ENCODE results near the gene KIF24. TPM values are rescaled to one million over a fixed set of nuclear protein-coding genes. Genes with fewer than 3 reads are reported as not detected.

The KIF24 gene
- total and polyA plus RNA-seq, 2 of the 4 experiments (the other 2 are of a cell fraction) = 1.4 to 3.0 TPM

DNA sequence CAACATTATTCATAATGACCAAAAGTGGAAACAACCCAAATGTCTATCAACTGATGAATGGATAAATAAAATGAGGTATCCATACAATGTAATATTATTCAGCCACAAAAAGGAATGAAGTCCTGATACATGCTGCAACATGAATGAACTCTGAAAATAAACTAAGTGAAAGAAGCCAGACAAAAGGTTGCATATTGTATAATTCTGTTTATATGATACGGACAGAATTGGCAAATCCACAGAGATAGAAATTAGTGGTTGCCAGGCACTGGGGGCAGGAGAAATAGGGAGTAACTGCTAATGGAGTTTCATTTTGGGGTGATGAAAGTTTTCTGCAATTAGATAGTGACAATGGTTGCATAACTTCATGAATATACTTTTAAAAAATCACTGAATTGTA lies 47.0 kb downstream of the KIF24 start:
- 50% methylated on average over 1 of the region's 1 CpG; no CpG with 5 or more reads in 1 of the 2 experiments for WGBS, 2 experiments (ENCODE audit: extremely low coverage in 2 of 2, insufficient read length in 1 of 2)

More for the DNA sequence above, 47.0 kb downstream of the KIF24 start:
- Histone ChIP-seq H3K4ac (ENCODE audit: low read depth, low read length) (no peak overlapping the region), H3K79me1 (ENCODE audit: low read depth in 1 of 2, low read length in 2 of 2) (no peaks in the 10 kb centered on the region; a peak in 1 of 4 replicates), H3K9me1 (ENCODE audit: insufficient read depth, low read length) (no peaks in the 10 kb centered on the region), H4K20me1 (ENCODE audit: insufficient read depth, low read length) (no peaks in the 10 kb centered on the region), H3K9me3 (ENCODE audit: control insufficient read depth, insufficient read depth, low read length) (no peaks in the 10 kb centered on the region), H3K4me3 (ENCODE audit: insufficient read depth, low read depth, low read length) (no peak overlapping the region), H3K27ac (ENCODE audit: insufficient read depth, low read length) (no peak overlapping the region), H3K27me3 (ENCODE audit: control insufficient read depth, insufficient read depth, low read length) (no peaks in the 10 kb centered on the region), H2BK15ac (ENCODE audit: low read depth, low read length) (no peak overlapping the region), H2AFZ (replicated peaks; ENCODE audit: low read length, poor library complexity) (no peak overlapping the region), H2BK120ac (ENCODE audit: low read depth, low read length) (no peak overlapping the region), H2BK20ac (ENCODE audit: low read depth, low read length) (no peak overlapping the region), H3K4me2 (ENCODE audit: low read depth, low read length) (no peak overlapping the region), H2BK5ac (ENCODE audit: low read depth, low read length, poor library complexity, severe bottlenecking) (no peak overlapping the region), H4K5ac (ENCODE audit: low read depth, low read length) (no peak overlapping the region), H3K56ac (ENCODE audit: extremely low read depth, insufficient read depth, low read length) (no peak overlapping the region), H3K18ac (ENCODE audit: low read depth, low read length) (no peak overlapping the region), H4K8ac (ENCODE audit: low read depth in 2 of 2, low read length in 2 of 2) (no peak overlapping the region), H4K91ac (ENCODE audit: insufficient read depth, low read depth, low read length) (no peak overlapping the region), H3K36me3 (ENCODE audit: control insufficient read depth, insufficient read depth, low read length) (no peaks in the 10 kb centered on the region), H2AK9ac (replicated peaks; ENCODE audit: low read depth, low read length, poor library complexity) (no peak overlapping the region), H3K9ac (ENCODE audit: low read depth, low read length) (no peak overlapping the region), H2AK5ac (ENCODE audit: low read depth, low read length) (no peak overlapping the region), H3K14ac (replicated peaks; ENCODE audit: low read depth, low read length) (no peak overlapping the region), H3K23ac (ENCODE audit: low read depth, low read length) (no peak overlapping the region), H3K4me1 (ENCODE audit: control insufficient read depth, insufficient read depth, low read length) (peaks cover 1% of the 10 kb centered on the region; the same call in 1 of the 2 replicates)
- dilution Hi-C loops (cut with HindIII; ENCODE audit: low sequenced_read_pairs, unreplicated experiment) (no loop called here), intact Hi-C loops (cut with micrococcal nuclease) (no loop called here), in situ Hi-C loops (cut with MboI; ENCODE audit: low sequenced_read_pairs) (no loop called here)
- POLR2A ChIA-PET (ENCODE audit: unreplicated experiment) = no interaction called here
- no peak for TF ChIP-seq RFX5 (IDR thresholded peaks at IDR 0.05; ENCODE audit: low read depth, low read length)
- TF ChIP-seq POLR2A (IDR thresholded peaks at IDR 0.05; ENCODE audit: low read depth, low read length) = no peak
- TF ChIP-seq, protein P1, sequence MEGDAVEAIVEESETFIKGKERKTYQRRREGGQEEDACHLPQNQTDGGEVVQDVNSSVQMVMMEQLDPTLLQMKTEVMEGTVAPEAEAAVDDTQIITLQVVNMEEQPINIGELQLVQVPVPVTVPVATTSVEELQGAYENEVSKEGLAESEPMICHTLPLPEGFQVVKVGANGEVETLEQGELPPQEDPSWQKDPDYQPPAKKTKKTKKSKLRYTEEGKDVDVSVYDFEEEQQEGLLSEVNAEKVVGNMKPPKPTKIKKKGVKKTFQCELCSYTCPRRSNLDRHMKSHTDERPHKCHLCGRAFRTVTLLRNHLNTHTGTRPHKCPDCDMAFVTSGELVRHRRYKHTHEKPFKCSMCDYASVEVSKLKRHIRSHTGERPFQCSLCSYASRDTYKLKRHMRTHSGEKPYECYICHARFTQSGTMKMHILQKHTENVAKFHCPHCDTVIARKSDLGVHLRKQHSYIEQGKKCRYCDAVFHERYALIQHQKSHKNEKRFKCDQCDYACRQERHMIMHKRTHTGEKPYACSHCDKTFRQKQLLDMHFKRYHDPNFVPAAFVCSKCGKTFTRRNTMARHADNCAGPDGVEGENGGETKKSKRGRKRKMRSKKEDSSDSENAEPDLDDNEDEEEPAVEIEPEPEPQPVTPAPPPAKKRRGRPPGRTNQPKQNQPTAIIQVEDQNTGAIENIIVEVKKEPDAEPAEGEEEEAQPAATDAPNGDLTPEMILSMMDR (conservative IDR thresholded peaks at IDR 0.05; ENCODE audit: low read depth, low read length) = no peak
- no peak for TF ChIP-seq RAD21 (IDR thresholded peaks at IDR 0.05; ENCODE audit: low read length)
- no peak for TF ChIP-seq RCOR1 (IDR thresholded peaks at IDR 0.05; ENCODE audit: insufficient replicate concordance, low read length)
- TF ChIP-seq MAFK (IDR thresholded peaks at IDR 0.05; ENCODE audit: low read depth, low read length) = no peak
- TF ChIP-seq, protein P2, sequence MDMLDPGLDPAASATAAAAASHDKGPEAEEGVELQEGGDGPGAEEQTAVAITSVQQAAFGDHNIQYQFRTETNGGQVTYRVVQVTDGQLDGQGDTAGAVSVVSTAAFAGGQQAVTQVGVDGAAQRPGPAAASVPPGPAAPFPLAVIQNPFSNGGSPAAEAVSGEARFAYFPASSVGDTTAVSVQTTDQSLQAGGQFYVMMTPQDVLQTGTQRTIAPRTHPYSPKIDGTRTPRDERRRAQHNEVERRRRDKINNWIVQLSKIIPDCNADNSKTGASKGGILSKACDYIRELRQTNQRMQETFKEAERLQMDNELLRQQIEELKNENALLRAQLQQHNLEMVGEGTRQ (IDR thresholded peaks at IDR 0.05; ENCODE audit: low read depth, low read length) = no peak
- no peak for TF ChIP-seq FOS (IDR thresholded peaks at IDR 0.05; ENCODE audit: low read depth, low read length)
- no peak for TF ChIP-seq SMC3 (IDR thresholded peaks at IDR 0.05; ENCODE audit: low read depth, low read length)
- no peak for TF ChIP-seq CEBPB (IDR thresholded peaks at IDR 0.05; ENCODE audit: low read depth, low read length)
- TF ChIP-seq CHD1 (IDR thresholded peaks at IDR 0.05; ENCODE audit: low read depth, low read length) = no peak
- no peak for TF ChIP-seq NFE2L2 (IDR thresholded peaks at IDR 0.05; ENCODE audit: low read depth, low read length)
- TF ChIP-seq MAZ (IDR thresholded peaks at IDR 0.05; ENCODE audit: borderline replicate concordance, low read depth, low read length) = no peak
- TF ChIP-seq MXI1 (IDR thresholded peaks at IDR 0.05; ENCODE audit: borderline replicate concordance, low read depth, low read length) = no peak
- TF ChIP-seq, protein P3, sequence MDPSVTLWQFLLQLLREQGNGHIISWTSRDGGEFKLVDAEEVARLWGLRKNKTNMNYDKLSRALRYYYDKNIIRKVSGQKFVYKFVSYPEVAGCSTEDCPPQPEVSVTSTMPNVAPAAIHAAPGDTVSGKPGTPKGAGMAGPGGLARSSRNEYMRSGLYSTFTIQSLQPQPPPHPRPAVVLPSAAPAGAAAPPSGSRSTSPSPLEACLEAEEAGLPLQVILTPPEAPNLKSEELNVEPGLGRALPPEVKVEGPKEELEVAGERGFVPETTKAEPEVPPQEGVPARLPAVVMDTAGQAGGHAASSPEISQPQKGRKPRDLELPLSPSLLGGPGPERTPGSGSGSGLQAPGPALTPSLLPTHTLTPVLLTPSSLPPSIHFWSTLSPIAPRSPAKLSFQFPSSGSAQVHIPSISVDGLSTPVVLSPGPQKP (IDR thresholded peaks at IDR 0.05; ENCODE audit: borderline replicate concordance, low read depth, low read length) = no peak
- TF ChIP-seq BHLHE40 (IDR thresholded peaks at IDR 0.05; ENCODE audit: low read depth, low read length) = no peak
- no TSS peak for BruUV-seq (replicated peaks)
- DNase-seq = peak; percentile 12
- CTCF ChIA-PET = interaction anchor here (0.7 kb wide), 1 partner anchor 13 kb away, joined by 3 read pairs; no protein-coding TSS in a partner anchor
- ATAC-seq (ENCODE audit: low read depth) = peak; percentile 66
